H1 (cell line): ENCODE measurements around the gene HTR4. TPM values are rescaled to one million over a fixed set of nuclear protein-coding genes. Genes with fewer than 3 reads are reported as not detected.

Experiments used
- CTCF ChIA-PET: fragments of 300-600 bp; sonication (Branson Sonifier 250); formaldehyde crosslinking; loops from one replicate; lab custom pipeline; 2021; ENCODE audit not compliant: partially characterized antibody; lab: Charles Lee
- POLR2A ChIA-PET: fragments of 300-600 bp; sonication (Branson Sonifier 250); formaldehyde crosslinking; loops from one replicate; lab custom pipeline; 2021; ENCODE audit warnings: inconsistent platforms; ENCODE audit not compliant: partially characterized antibody; lab: Charles Lee
- DNase-seq, 2 experiments: peaks; one replicate each; pipeline versions ENCODE4 v3.0.0 to v3.0.0-alpha.2; 2010 to 2022; ENCODE audit warnings: low spot score in 2 of 2, low read depth in 1 of 2, mixed read lengths in 1 of 2
- FAIRE-seq: peaks from 2 replicates; lab custom pipeline; 2011; peaks lifted over from hg19 to GRCh38; lab: Jason Lieb, UNC
- H2AFZ ChIP-seq: 2 replicates; pipeline ENCODE4 v1.8.1; 2012; ENCODE audit warnings: low read length, inconsistent platforms
- H2AK5ac ChIP-seq: 2 replicates; pipeline ENCODE4 v1.6.1; 2013; ENCODE audit warnings: low read depth, low read length
- H2BK120ac ChIP-seq: replicated peaks from 2 replicates; pipeline ENCODE3; 2013; ENCODE audit warnings: low read depth, low read length, inconsistent platforms
- H2BK12ac ChIP-seq: 2 replicates; pipeline ENCODE4 v1.6.1; 2013; ENCODE audit warnings: low read depth, low read length
- H2BK15ac ChIP-seq: 2 replicates; pipeline ENCODE4 v1.6.1; 2013; ENCODE audit warnings: low read length
- H2BK20ac ChIP-seq: 2 replicates; pipeline ENCODE4 v1.6.1; 2013; ENCODE audit warnings: low read length
- H2BK5ac ChIP-seq: 2 replicates; pipeline ENCODE4 v1.6.1; 2013; ENCODE audit warnings: low read depth, low read length
- H3K14ac ChIP-seq: 2 replicates; pipeline ENCODE4 v1.6.1; 2013; ENCODE audit warnings: inconsistent platforms; ENCODE audit not compliant: insufficient read length
- H3K18ac ChIP-seq: 2 replicates; pipeline ENCODE4 v1.6.1; 2013; ENCODE audit warnings: low read length; ENCODE audit errors: extremely low read depth
- H3K23ac ChIP-seq: 2 replicates; pipeline ENCODE4 v1.6.1; 2013; ENCODE audit warnings: inconsistent platforms; ENCODE audit not compliant: insufficient read length
- H3K23me2 ChIP-seq: 2 replicates; pipeline ENCODE4 v1.6.1; 2013; ENCODE audit warnings: low read depth, low read length
- H3K27ac ChIP-seq: 2 replicates; pipeline ENCODE4 v1.6.1; 2011; ENCODE audit warnings: low read depth, low read length, inconsistent platforms
- H3K27me3 ChIP-seq, 4 experiments: replicated peaks in 1 of 4; 1 replicate in 1 of 4; 2 replicates in 3 of 4; pipeline versions ENCODE4 v1.6.1 to v1.8.1; 2011 to 2013; ENCODE audit warnings: low read length in 3 of 4, mild to moderate bottlenecking in 3 of 4, inconsistent platforms in 2 of 4, mixed read lengths in 2 of 4, moderate library complexity in 1 of 4; ENCODE audit not compliant: control insufficient read depth in 3 of 4, insufficient read depth in 3 of 4; ENCODE audit errors: extremely low read depth in 1 of 4
- H3K36me3 ChIP-seq, 4 experiments: 2 replicates each; pipeline versions ENCODE4 v1.6.1 to v1.8.1; 2011 to 2013; ENCODE audit warnings: mild to moderate bottlenecking in 4 of 4, low read length in 3 of 4, moderate library complexity in 2 of 4, control low read depth in 1 of 4, inconsistent platforms in 1 of 4; ENCODE audit not compliant: insufficient read depth in 4 of 4, control insufficient read depth in 2 of 4
- H3K4ac ChIP-seq: replicated peaks from 2 replicates; pipeline ENCODE3; 2013; ENCODE audit warnings: low read length, low read depth, mixed read lengths, inconsistent platforms; ENCODE audit not compliant: insufficient read length
- H3K4me1 ChIP-seq, 4 experiments: replicated peaks in 1 of 4; 1 replicate in 1 of 4; 2 replicates in 3 of 4; pipeline versions ENCODE4 v1.6.1 to v1.8.1; 2011 to 2013; ENCODE audit warnings: low read length in 3 of 4, inconsistent platforms in 2 of 4, mixed read lengths in 1 of 4; ENCODE audit not compliant: insufficient read depth in 4 of 4, control insufficient read depth in 3 of 4
- H3K4me2 ChIP-seq, 2 experiments: 2 replicates each; pipeline versions ENCODE4 v1.6.1 to v1.8.1; 2011 to 2013; ENCODE audit warnings: low read depth in 2 of 2, low read length in 2 of 2, control low read depth in 1 of 2, inconsistent platforms in 1 of 2, mild to moderate bottlenecking in 1 of 2; ENCODE audit not compliant: insufficient read depth in 1 of 2
- H3K4me3 ChIP-seq, 4 experiments: fragments of 200-600, 300-600 bp in 1 of 4; sonication (generic), shearing (Covaris generic), sonication (Bioruptor Twin) in 1 of 4; 2 replicates each; pipeline versions ENCODE4 v1.5.1 to v1.8.1; 2011 to 2016; ENCODE audit warnings: low read length in 4 of 4, low read depth in 3 of 4, control low read depth in 2 of 4, inconsistent platforms in 2 of 4, mild to moderate bottlenecking in 2 of 4, mixed read lengths in 1 of 4, moderate library complexity in 1 of 4; ENCODE audit not compliant: insufficient read depth in 2 of 4; ENCODE audit errors: extremely low read depth in 1 of 4
- H3K56ac ChIP-seq: replicated peaks from 2 replicates; pipeline ENCODE3; 2013; ENCODE audit warnings: low read depth, mild to moderate bottlenecking, mixed read lengths, low read length, inconsistent platforms; ENCODE audit not compliant: insufficient read length
- H3K79me1 ChIP-seq: 2 replicates; pipeline ENCODE4 v1.6.1; 2013; ENCODE audit warnings: low read depth, low read length, control low read depth
- H3K79me2 ChIP-seq, 2 experiments: 2 replicates each; pipeline versions ENCODE4 v1.6.1 to v1.8.1; 2012 to 2013; ENCODE audit warnings: low read length in 2 of 2, mild to moderate bottlenecking in 2 of 2, inconsistent platforms in 1 of 2; ENCODE audit not compliant: insufficient read depth in 2 of 2, control insufficient read depth in 1 of 2
- H3K9ac ChIP-seq, 4 experiments: replicated peaks in 1 of 4; 1 replicate in 1 of 4; 2 replicates in 3 of 4; pipeline versions ENCODE4 v1.6.1 to v1.8.1; 2011 to 2013; ENCODE audit warnings: low read depth in 3 of 4, low read length in 3 of 4, control low read depth in 2 of 4, mild to moderate bottlenecking in 2 of 4, moderate library complexity in 2 of 4, inconsistent platforms in 1 of 4; ENCODE audit errors: extremely low read depth in 1 of 4
- H3K9me3 ChIP-seq, 2 experiments: 2 replicates each; pipeline versions ENCODE4 v1.6.1 to v1.8.1; 2012 to 2013; ENCODE audit warnings: mild to moderate bottlenecking in 2 of 2, moderate library complexity in 2 of 2, control low read depth in 1 of 2, inconsistent platforms in 1 of 2, low read depth in 1 of 2, low read length in 1 of 2, mixed read lengths in 1 of 2; ENCODE audit not compliant: insufficient read depth in 2 of 2
- H4K20me1 ChIP-seq, 2 experiments: replicated peaks in 1 of 2; 2 replicates each; pipeline versions ENCODE3 to v1.8.1; 2011 to 2013; ENCODE audit warnings: inconsistent platforms in 2 of 2, low read length in 2 of 2, mild to moderate bottlenecking in 1 of 2; ENCODE audit not compliant: insufficient read depth in 2 of 2, control insufficient read depth in 1 of 2
- H4K5ac ChIP-seq: 2 replicates; pipeline ENCODE4 v1.6.1; 2013; ENCODE audit warnings: low read length, low read depth, mixed read lengths, inconsistent platforms; ENCODE audit not compliant: insufficient read length
- H4K8ac ChIP-seq: 2 replicates; pipeline ENCODE4 v1.8.0; 2013; ENCODE audit warnings: mild to moderate bottlenecking, moderate library complexity, low read length, inconsistent platforms; ENCODE audit not compliant: insufficient read depth; ENCODE audit errors: extremely low read depth
- H4K91ac ChIP-seq: replicated peaks from 2 replicates; pipeline ENCODE3; 2013; ENCODE audit warnings: low read length, mixed read lengths, inconsistent platforms; ENCODE audit not compliant: insufficient read length
- ATF3 ChIP-seq: IDR thresholded peaks from 2 replicates; pipeline ENCODE4 v1.6.1; 2011; ENCODE audit warnings: low read depth, mild to moderate bottlenecking, low read length; ENCODE audit not compliant: insufficient read depth
- EGR1 ChIP-seq: IDR thresholded peaks from 2 replicates; pipeline ENCODE4 v1.6.1; 2011; ENCODE audit warnings: low read depth, low read length, borderline replicate concordance
- HDAC2 ChIP-seq, 2 experiments: fragments of 300-600 bp in 1 of 2; sonication (generic) in 1 of 2; IDR thresholded peaks; 2 replicates each; pipeline ENCODE4 v1.6.1; 2011 to 2012; ENCODE audit warnings: low read depth in 2 of 2, low read length in 2 of 2, mild to moderate bottlenecking in 2 of 2, moderate library complexity in 2 of 2, borderline replicate concordance in 1 of 2, inconsistent platforms in 1 of 2
- MAFK ChIP-seq: IDR thresholded peaks from 2 replicates; pipeline ENCODE4 v1.6.1; 2012; ENCODE audit warnings: low read depth, mild to moderate bottlenecking, improper control_type of control experiment, low read length
- NANOG ChIP-seq: IDR thresholded peaks from 2 replicates; pipeline ENCODE4 v1.6.1; 2011; ENCODE audit warnings: low read length, low read depth, mild to moderate bottlenecking, inconsistent platforms; ENCODE audit not compliant: insufficient read depth, poor library complexity, severe bottlenecking
- WGBS, 2 experiments: shearing (Covaris generic) in 1 of 2; methylation state at CpG; one replicate each; pipeline versions ENCODE4 v1.1.6 to v1.1.7; 2013 to 2015; ENCODE audit warnings: low lambda C conversion rate in 2 of 2, mixed read lengths in 2 of 2, inconsistent platforms in 1 of 2, low coverage in 1 of 2, missing lambda C conversion rate in 1 of 2; ENCODE audit not compliant: insufficient replicate concordance in 2 of 2, insufficient coverage in 1 of 2, insufficient read length in 1 of 2; ENCODE audit errors: extremely low coverage in 1 of 2, missing lambda C conversion rate in 1 of 2; 5-methylcytosine and 5-hydroxymethylcytosine counted together
- polyA plus RNA-seq, 7 experiments: library from polyadenylated mRNA; depleted of rRNA in 3 of 7; stranded (reverse) in 5 of 7; unstranded in 2 of 7; fragments of >200 nt in 5 of 7; fragments of 200-250 nt in 2 of 7; gene quantifications; 1 replicate in 5 of 7; 2 replicates in 1 of 7; 4 replicates in 1 of 7; pipeline versions ENCODE4 v1.2.1 to v1.2.3, GENCODE V29; 2011 to 2013; ENCODE audit warnings: missing spikeins in 2 of 7, mixed read lengths in 2 of 7
- total RNA-seq: library from RNA; stranded (reverse); fragmentation: NEBNext Ultra II Directional; extraction: Animal tissue kit (Norgen Biotek cat#: 25700); gene quantifications from 2 replicates; pipeline ENCODE4 v1.2.1, GENCODE V29; 2021

The HTR4 gene
- total and polyA plus RNA-seq, 2 of the 8 experiments (the other 6 are each of a cell fraction or from before 2014, with no cell fraction given) = not detected

- POLR2A ChIA-PET = no interaction called here
- no peak overlapping the region for H2BK120ac ChIP-seq
- no peak overlapping the region for H3K4me2 ChIP-seq
- H3K4me1 ChIP-seq = no peaks in the 10 kb centered on the region
- H3K4me3 ChIP-seq = no peak overlapping the region
- H3K79me1 ChIP-seq = no peaks in the 10 kb centered on the region
- H3K9ac ChIP-seq = no peak overlapping the region
- CTCF ChIA-PET = interaction anchor here (1.2 kb wide), 1 partner anchor 52 kb away, joined by 3 read pairs; no protein-coding TSS in a partner anchor
- H3K23ac ChIP-seq = no peak overlapping the region
- no peaks in the 10 kb centered on the region for H3K36me3 ChIP-seq
- H4K91ac ChIP-seq = no peak overlapping the region
- H3K14ac ChIP-seq = no peak overlapping the region
- no peaks in the 10 kb centered on the region for H3K23me2 ChIP-seq
- TF ChIP-seq ATF3 (no peak), NANOG (no peak), EGR1 (no peak), MAFK (no peak), HDAC2 (IDR thresholded peaks at IDR 0.05; ENCODE audit: borderline replicate concordance in 1 of 2, low read depth in 2 of 2, low read length in 2 of 2) (no peak)
- TF ChIP-seq, all 59 proteins: peak for 0
- H3K9me3 ChIP-seq = no peaks in the 10 kb centered on the region
- H2BK12ac ChIP-seq = no peak overlapping the region
- H3K27ac ChIP-seq = no peak overlapping the region
- no peak overlapping the region for H2BK15ac ChIP-seq
- H3K56ac ChIP-seq = no peak overlapping the region
- H4K20me1 ChIP-seq = no peaks in the 10 kb centered on the region
- H3K27me3 ChIP-seq = no peaks in the 10 kb centered on the region
- H3K79me2 ChIP-seq = no peaks in the 10 kb centered on the region
- no peak overlapping the region for H4K8ac ChIP-seq
- no peak overlapping the region for H2AK5ac ChIP-seq
- no peak overlapping the region for H2AFZ ChIP-seq
- H3K4ac ChIP-seq = no peak overlapping the region
- DNase-seq (no peak), FAIRE-seq (no peak)
- H3K18ac ChIP-seq = no peak overlapping the region
- H4K5ac ChIP-seq = no peak overlapping the region
- H2BK20ac ChIP-seq = no peak overlapping the region
- H2BK5ac ChIP-seq = no peak overlapping the region
- 67% methylated on average over 1 of the region's 1 CpG; no CpG with 5 or more reads in 1 of the 2 experiments for WGBS, 2 experiments
These were observed 18.8 kb downstream of the HTR4 start for GRCh38 chr5:148635321-148636083.
